ENCODE results near the gene HDX. TPM values are rescaled to one million over a fixed set of nuclear protein-coding genes. Genes with fewer than 3 reads are reported as not detected.

HDX gene
- polyA plus RNA-seq, 3 donors, result 2.1 to 3.9 (median 2.8) TPM

GRCh38 chrX:84340968-84341367 is 161.3 kb downstream of the HDX start:
- Histone ChIP-seq H3K4me1 (ENCODE audit: control insufficient read depth in 1 of 2, insufficient read depth in 2 of 2, low read length in 2 of 2) (peaks cover 0 to 3% of the 10 kb centered on the region in 2 donors), H2AFZ (ENCODE audit: insufficient read depth, low read depth, low read length, poor library complexity, severe bottlenecking) (no peak overlapping the region), H3K27me3 (ENCODE audit: control insufficient read depth in 2 of 2, insufficient read depth in 2 of 2, low read length in 2 of 2) (no peaks in the 10 kb centered on the region), H3K4me3 (replicated peaks in 1 of 3; ENCODE audit: low read depth in 2 of 3, low read length in 3 of 3) (no peak overlapping the region), H3K79me2 (ENCODE audit: insufficient read depth, low read length) (no peaks in the 10 kb centered on the region), H3K9ac (ENCODE audit: insufficient read depth, low read length, poor library complexity, severe bottlenecking) (no peak overlapping the region), H3K27ac (ENCODE audit: low read depth in 1 of 2, low read length in 2 of 2) (no peak overlapping the region), H4K20me1 (ENCODE audit: insufficient read depth, low read length) (no peaks in the 10 kb centered on the region), H3K36me3 (replicated peaks in 1 of 2; ENCODE audit: control insufficient read depth in 1 of 2, insufficient read depth in 2 of 2, low read length in 2 of 2) (no peaks in the 10 kb centered on the region), H3K4me2 (replicated peaks; ENCODE audit: extremely low read depth, low read length, poor library complexity, severe bottlenecking) (no peak overlapping the region), H3K9me3 (replicated peaks in 1 of 2; ENCODE audit: control insufficient read depth in 1 of 2, insufficient read depth in 1 of 2, low read length in 2 of 2) (no peaks in the 10 kb centered on the region)
- Mint-ChIP-seq H3K4me3 (no peak overlapping the region), H3K36me3 (no peaks in the 10 kb centered on the region), H3K27ac (no peak overlapping the region), H3K9me3 (peaks cover 0 to 2% (median 0%) of the 10 kb centered on the region in 7 donors), H3K27me3 (ENCODE audit: low read depth in 3 of 3) (peaks cover 0 to 5% (median 0%) of the 10 kb centered on the region in 3 donors), H3K4me1 (peaks cover 12% of the 10 kb centered on the region)
- no CpG with 5 or more reads among the region's 1 CpG for WGBS (ENCODE audit: insufficient coverage)
- TF ChIP-seq CTCF (IDR thresholded peaks at IDR 0.05), result no peak
- peak in 1 of 3 donors; percentile 59 for DNase-seq
- intact Hi-C loops (cut with micrococcal nuclease), result no loop called here

- no CpG with 5 or more reads among the region's 4 CpGs for WGBS (ENCODE audit: insufficient coverage)
- peak; percentile 4 to 39 (median 30) for DNase-seq
- peaks cover 0 to 2% (median 0%) of the 10 kb centered on the region in 7 donors for H3K9me3 Mint-ChIP-seq
Observed at GRCh38 chrX:84339507-84340364, 162.5 kb downstream of the HDX start.

More at GRCh38 chrX:84339507-84340364, 162.5 kb downstream of the HDX start:
- H3K4me1 ChIP-seq (ENCODE audit: control insufficient read depth in 1 of 2, insufficient read depth in 2 of 2, low read length in 2 of 2), result peaks cover 0 to 3% of the 10 kb centered on the region in 2 donors
- H3K4me2 ChIP-seq (replicated peaks; ENCODE audit: extremely low read depth, low read length, poor library complexity, severe bottlenecking), result peak overlapping the region; percentile 23
- H3K79me2 ChIP-seq (ENCODE audit: insufficient read depth, low read length), result no peaks in the 10 kb centered on the region
- peak overlapping the region in 1 of 2 donors; percentile 2 for H3K27ac ChIP-seq (ENCODE audit: low read depth in 1 of 2, low read length in 2 of 2)
- Mint-ChIP-seq H3K36me3 (no peaks in the 10 kb centered on the region), H3K4me1 (peaks cover 12% of the 10 kb centered on the region), H3K27me3 (ENCODE audit: low read depth in 3 of 3) (peaks cover 0 to 7% (median 0%) of the 10 kb centered on the region in 3 donors), H3K4me3 (peak overlapping the region in 1 of 2 donors; percentile 47), H3K27ac (peak overlapping the region in 4 of 7 donors; percentile 64 to 86 (median 75))
- TF ChIP-seq CTCF (IDR thresholded peaks at IDR 0.05), result peak; percentile 69
- H4K20me1 ChIP-seq (ENCODE audit: insufficient read depth, low read length), result no peaks in the 10 kb centered on the region
- no peak overlapping the region for H2AFZ ChIP-seq (ENCODE audit: insufficient read depth, low read depth, low read length, poor library complexity, severe bottlenecking)
- no peak overlapping the region for H3K9ac ChIP-seq (ENCODE audit: insufficient read depth, low read length, poor library complexity, severe bottlenecking)
- intact Hi-C loops (cut with micrococcal nuclease), result no loop called here
- no peaks in the 10 kb centered on the region for H3K27me3 ChIP-seq (ENCODE audit: control insufficient read depth in 2 of 2, insufficient read depth in 2 of 2, low read length in 2 of 2)
- H3K9me3 ChIP-seq (replicated peaks in 1 of 2; ENCODE audit: control insufficient read depth in 1 of 2, insufficient read depth in 1 of 2, low read length in 2 of 2), result no peaks in the 10 kb centered on the region
- H3K36me3 ChIP-seq (replicated peaks in 1 of 2; ENCODE audit: control insufficient read depth in 1 of 2, insufficient read depth in 2 of 2, low read length in 2 of 2), result no peaks in the 10 kb centered on the region
- H3K4me3 ChIP-seq (replicated peaks in 1 of 3; ENCODE audit: low read depth in 2 of 3, low read length in 3 of 3), result no peak overlapping the region

Measured in CD14-positive monocyte (primary cell).